ENCODE results near the gene EPC1.
A peak's percentile ranks its signal among the peaks of the same experiment; 100 is the strongest.
"Not testable (repeated sequence)": the region's sequence is repeated elsewhere in the genome, so short reads cannot be mapped to it uniquely, and the experiment has no call there.

Gene EPC1

DNA sequence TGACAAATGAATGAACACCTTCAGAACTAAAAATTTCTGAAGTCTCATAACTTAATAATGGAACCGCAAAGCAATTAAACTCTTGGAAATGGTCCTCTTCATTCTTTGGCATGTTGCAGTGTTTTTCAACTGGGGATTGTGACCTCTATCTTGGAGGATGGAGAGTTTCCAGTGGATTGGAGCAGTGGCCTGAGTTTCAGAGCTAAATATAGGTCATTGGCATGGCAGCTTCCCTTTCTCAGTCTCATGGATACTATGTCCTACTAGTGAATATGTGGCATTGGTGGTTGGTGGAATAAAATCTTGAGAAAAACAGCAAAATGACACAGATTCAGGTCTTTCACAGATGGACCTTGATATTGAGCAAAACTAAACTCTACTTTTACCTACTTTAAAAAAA is 24.1 kb upstream of the EPC1 start:
- DNase-seq (ENCODE audit: low read depth in 2 of 2): no peak

DNA sequence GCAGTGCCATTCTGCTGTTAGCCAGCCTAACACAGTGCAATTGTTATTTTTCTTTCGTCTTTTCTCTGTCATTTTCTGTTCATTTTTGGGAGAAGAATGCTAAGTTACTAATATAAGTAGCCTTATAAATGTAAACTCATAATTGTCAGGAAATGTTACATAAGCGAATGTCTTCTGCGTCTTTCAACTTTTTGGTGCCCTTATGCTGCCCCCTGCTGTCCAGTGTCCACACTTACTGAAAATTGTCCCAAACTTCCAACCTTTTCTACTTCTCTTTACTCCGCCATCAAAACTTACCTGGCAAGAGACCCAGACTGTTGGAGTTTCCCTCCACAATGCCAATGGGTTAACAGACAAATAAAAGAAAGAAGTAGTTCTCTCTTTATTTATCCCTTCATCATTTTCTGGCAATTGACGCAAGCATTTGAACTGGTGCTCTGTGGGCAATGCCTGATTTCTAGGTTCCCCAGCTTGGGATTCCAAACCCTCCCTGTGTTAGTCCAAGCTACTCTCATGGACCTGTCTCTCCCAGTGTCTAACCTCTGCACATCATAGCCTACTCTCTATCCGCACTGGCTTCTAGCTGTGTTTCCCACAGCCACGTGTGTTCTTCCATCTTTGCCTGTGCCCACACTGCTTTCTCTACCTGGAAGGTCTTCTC is 21.0 kb upstream of the EPC1 start:
- peak; percentile 63 to 64 for DNase-seq (ENCODE audit: low read depth in 2 of 2)

DNA sequence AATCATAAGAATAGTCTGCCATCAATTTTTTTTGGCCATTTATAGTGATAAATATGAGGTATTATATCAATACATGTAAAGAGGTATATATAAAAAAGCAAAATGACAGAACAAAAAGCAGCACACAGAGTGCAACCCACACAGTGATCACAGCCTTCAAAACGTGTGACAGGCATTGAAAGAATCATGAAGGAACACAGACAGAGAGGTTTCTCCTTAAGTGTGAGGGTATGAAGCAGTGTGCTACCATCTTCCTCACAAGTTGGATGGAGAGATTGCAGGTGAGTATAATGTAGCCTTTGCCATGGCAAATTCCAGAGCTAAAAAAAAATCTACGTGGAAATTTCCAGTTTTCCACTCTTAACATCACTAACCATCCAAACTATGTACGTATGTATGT is 19.6 kb upstream of the EPC1 start:
- no peak for DNase-seq (ENCODE audit: low read depth in 2 of 2)

DNA sequence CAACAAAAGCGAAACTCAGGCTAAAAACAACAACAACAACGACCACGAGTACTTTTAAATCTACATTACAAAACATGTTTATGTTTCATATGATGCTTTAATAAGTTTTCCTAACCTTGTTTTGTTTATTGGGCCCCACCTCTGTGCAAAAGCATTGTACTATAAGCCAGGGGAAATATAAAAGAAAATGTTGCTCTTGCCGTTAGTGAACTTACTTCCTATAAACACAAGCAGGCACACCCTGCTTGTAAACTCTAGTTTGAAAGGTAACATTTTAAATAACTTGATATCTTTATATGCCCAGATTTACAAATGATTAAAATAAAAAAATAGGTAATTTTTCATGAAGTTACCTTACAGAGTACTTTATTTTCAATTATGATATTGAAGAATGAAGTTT is 19.2 kb upstream of the EPC1 start:
- no peak for DNase-seq (ENCODE audit: low read depth in 2 of 2)

DNA sequence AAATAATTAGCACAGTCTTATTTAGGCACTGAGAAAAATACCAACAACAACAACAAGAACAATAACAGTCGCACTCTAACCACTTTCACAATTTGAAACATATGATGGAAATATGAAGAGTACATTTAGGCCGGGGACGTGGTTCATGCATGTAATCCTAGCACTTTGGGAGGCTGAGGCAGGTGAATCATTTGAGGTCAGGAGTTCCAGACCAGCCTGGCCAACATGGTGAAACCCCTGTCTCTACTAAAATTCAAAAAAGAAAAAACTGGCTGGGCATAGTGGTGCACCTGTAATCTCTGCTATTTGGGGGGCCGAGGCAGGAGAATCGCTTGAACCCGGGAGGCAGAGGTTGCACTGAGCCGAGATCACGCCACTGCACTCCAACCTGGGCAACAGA is 18.4 kb upstream of the EPC1 start:
- DNase-seq (ENCODE audit: low read depth in 2 of 2): not testable (repeated sequence)

DNA sequence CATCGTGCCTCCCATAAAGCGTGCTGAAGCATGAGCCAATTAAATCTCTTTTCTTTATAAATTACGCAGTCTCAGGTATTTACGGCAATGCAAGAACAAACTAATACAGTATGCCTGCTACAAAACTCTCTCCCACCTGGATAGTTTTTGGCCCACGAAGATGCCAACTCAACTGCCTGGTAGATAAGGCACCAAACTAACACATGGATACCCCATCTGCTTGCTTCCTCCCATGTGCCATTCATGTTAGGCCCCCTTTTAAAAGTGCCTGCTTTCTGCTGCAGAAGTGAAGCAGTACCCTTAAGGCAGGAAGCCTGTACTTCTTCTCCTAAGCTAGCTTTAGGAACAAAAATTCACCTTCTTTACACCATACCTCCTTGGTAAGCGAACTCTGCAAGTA is 15.6 kb upstream of the EPC1 start:
- DNase-seq (ENCODE audit: low read depth in 2 of 2): no peak

DNA sequence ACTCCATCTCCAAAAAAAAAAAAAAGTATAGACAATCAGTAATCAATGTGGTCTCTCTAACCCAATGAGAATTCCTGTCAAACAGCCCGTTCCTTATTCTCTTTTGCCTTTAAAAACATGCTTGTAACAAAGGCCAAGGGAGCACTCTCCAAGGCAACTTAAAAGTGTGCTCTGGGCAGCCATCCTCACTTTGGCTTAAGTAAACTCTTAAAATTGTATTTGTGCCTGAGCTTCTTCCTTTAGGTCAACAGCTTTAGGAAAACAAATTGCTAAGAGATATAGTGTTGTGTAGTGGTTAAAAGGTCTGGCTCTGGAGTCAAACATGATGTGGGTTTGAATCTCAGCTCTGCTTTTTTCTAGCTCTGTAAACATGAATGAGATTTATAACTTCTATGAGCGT is 13.9 kb upstream of the EPC1 start:
- no peak for DNase-seq (ENCODE audit: low read depth in 2 of 2)

DNA sequence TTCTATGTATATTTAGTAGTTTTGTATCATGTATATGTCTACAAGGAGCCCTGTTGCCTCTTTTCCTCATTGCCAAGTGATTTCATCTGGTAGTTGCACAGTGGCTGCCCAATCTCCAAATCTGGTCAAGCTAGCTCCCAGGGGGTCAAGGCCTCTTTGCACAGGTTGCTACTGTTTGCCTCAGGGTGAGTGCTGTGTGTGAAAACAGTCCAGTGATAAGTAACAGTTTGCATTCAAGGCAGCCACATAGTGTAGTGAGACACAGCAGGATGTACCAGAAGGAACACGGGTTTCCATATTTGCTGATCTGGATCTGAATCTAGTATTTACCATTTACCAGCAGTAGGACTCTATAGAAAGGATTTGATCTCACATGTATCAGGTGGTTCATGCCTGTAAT is 13.3 kb upstream of the EPC1 start:
- no peak for DNase-seq (ENCODE audit: low read depth in 2 of 2)

DNA sequence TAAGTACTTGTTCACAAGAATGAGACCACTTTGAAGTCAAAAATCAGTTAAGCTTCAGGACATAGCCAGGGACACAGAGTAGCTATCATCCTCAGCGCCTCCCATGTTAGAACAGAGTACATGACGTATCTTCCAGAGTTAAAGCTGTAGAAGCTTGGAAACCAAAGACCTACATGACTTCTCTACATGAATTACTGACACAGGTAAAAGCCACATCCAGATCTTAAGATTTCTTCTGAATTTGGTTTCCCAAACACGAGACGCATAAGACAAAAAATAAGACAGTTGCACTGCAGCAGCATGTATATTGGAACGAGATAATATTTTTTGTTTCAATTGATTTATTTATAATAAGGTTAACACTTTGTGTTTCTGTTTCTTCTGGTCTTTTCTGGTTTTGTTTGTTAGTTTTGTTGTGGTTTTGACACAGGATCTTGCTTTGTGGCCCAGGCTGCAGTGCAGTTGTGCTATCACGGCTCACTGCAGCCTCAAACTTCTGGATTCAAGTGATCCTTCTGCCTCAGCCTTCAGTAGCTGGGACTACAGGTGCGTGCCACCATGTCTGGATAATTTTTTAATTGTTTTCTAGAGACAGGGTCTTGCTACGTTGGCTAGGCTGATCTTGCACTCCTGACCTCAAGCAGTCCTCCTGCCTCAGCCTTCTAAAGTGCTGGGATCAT is 10.2 kb upstream of the EPC1 start:
- DNase-seq (ENCODE audit: low read depth in 2 of 2): no peak

DNA sequence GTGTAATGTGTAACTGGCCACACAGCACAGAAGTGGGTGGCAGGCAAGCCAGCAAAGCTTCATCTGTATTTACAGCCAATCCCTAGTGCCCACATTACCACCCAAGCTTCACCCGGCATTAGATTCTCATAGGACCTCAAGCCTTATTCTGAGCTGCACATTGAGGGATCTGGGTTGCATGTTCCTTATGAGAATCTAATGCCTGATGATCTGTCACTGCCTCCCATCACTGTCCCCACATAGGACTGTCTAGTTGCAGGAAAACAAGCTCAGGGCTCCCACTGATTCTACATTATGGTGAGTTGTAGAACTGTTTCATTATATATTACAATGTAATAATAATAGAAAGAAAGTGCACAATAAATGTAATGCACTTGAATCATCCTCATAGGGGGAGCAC is 7.7 kb upstream of the EPC1 start:
- not testable (repeated sequence) for DNase-seq (ENCODE audit: low read depth in 2 of 2)

DNA sequence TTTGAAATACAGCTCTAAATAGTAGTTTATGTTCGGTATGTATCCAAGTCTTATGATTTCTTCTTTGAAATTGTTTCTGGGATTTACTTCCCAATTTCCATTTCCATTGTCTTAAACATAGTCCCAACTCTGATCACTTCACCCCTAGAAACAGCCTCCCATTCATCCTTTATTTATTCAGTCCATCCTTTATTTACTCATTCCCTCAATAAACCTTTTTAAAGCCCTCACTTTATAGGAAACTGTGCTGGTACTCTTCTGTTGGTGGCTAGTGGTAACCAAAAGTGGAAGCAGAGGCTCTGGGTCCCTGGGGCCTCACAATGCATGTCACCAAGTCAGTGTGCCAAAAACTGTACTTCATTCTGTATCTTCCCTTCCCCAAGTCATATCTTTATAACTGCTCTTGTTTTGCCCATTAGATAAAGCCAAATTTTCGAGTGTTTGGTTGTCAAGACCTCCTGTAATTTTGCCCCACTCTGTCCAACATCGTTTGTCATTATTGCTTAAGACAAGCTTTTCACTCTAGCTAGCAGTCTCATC is 3.9 kb upstream of the EPC1 start:
- no peak for DNase-seq (ENCODE audit: low read depth in 2 of 2)

DNA sequence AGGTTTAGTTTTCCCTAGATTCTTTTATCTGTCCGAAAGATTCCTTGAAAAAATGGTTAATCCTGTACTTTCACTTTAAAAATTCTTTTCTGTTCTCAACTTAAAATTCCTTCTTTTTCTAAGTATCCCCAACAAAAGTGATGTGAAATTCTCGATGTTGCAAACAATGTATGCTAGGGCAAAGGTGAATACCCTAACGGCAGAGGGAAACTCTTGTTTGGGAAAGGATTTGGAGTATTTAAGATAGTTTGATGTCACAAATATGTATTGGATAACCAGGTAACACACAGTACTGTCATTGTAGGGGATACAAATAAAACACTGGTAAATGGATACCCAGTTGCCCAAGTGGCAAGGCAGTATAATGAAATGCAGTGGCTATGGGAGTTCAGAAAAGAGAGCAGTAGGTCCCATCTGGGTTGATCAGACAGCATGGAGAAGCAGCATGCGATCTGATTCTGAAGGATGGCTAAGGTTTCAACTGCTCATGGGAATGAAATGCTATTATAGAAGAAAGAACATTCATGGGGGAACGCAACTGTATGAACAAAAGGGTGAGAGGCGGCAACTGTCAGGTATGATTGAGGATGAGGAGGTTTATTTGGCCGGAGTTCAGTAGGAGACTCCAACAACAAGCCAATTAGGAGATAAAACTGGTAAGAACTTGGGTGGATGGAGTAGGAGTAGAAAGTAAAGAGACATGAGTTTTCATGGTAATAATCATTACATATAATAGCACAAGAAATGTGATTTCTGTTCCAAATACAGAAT is 3.2 kb upstream of the EPC1 start:
- DNase-seq (ENCODE audit: low read depth in 2 of 2): no peak

DNA sequence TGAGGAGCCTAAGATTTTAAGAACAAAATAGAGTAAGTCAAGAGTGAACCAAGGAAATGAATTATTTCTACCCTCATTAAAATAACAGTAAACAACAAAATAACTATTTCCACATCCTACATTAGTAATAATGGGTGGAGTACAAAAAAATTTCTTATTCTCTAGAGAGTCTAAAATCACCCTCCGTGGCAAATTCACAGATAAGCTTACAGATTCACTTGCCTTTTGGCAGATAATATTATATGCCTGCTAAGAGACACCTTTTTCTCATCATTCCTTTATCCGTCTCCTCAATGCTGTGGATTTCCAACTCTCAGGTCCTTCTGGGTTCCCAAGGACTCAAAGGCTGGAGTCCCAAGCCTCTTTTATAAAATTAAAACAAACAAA is 2.2 kb upstream of the EPC1 start:
- no peak for DNase-seq (ENCODE audit: low read depth in 2 of 2)

DNA sequence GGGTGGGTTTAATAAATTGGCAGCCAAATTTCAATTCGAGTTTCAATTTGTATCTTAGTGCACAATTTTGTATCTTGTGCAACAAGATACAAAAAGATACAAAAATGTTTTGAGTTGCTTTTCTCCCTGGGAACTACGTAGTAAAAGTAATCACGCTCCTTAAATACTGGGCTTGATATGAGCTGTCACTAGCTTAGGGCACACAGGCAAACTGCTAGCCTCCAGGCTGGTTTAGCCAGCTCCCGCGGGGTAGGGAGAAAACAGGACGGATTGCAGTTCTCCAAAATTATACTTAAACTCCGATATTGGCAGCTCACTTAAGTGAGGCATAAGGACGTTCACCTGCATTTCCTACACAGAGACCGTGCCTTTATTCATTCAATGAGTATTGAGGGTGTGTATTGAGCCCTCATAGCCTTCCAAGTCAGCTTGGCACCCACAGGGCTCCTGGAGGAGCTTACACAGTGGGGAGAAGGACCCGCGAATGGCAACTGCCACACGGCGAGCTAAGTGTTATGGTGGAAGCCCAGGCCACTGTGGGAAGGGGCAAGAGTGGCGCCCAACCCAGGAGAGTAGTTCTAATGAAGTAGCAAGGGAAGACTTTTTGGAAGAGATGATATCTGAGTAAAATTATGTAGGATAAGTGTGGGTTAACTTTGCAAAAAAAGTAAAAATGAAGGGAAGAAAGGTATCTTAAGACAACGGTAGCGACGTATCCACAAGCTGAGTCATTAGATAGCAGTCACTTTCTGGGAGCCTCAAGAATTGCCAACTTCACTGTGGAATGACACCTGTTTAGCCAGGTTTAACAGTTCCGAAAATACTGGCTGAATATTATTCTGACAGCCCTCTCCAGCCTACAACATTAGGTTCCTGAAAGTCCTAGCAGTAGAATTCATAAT is 1.6 kb upstream of the EPC1 start:
- DNase-seq (ENCODE audit: low read depth in 2 of 2): no peak

DNA sequence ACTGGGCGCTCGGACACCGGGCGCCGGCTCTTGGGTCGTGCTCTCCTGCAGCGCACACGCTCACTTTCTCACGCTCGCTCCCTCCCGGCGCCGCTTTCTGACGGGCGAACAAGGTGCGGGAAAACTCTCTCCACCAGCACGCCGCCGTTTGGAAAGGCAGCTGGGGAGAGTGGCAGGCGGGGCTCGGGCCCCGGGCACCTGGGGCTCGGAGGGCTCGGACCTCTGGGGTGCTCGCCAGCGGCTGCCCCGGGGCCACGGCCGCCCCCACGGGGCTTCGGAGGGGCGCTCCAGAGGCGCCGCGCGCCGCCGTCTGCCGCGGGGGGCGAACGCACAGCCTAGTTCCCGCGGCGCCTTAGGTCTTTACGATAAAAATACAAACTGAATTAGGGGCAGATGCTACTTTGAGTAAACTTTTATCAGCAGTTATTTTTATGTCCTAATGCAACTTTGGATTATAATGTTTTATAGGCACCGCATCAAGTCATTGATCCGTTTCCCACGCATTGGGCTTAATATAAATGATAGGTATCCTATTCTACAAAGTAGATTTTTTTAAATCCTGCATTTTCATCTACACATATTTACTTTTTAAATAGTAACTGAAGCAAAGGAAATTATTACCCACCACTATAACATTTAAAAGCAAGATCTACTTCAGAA is 535 bp upstream of the EPC1 start:
- no peak for DNase-seq (ENCODE audit: low read depth in 2 of 2)

DNA sequence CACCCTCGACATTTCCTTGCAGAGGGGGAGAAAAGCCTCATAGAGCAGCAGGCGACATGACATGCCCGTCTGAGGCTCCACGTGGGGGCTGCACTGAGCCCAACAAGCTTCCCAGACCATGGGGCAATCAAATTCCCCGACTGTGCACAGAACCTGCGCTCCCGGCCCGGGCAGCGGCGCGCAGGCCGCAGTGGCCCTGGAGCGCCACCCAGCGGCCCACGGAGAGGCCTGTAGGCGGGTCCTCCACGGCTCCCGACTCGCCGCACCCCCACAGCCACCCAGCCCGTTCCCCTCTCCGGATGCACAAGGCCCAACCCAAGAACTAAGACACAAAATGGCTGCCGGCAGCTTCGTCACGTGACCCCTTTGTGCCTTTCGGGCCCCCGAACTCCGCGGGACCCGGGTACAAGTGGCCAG is 816 bp downstream of the EPC1 start:
- DNase-seq (ENCODE audit: low read depth in 2 of 2): peak; percentile 91 to 96

DNA sequence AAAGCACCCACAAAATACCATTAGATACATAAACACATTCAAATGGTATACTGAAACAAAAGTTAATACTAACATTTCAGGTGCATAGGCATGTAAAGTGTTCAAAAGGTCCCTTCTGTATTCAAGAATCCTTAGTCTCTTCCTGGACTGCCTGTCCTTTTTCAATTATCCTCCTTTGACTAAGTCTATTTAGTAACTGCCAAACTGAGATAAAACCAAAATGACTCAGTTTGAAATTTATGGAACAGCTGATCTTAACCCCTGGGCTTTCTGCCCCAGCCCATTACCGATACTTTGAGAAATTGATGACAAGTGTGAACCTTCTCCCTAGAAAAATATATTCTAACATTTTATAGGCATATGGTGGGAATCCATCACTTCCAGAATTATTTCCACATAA is 5.4 kb downstream of the EPC1 start:
- no peak for DNase-seq (ENCODE audit: low read depth in 2 of 2)

DNA sequence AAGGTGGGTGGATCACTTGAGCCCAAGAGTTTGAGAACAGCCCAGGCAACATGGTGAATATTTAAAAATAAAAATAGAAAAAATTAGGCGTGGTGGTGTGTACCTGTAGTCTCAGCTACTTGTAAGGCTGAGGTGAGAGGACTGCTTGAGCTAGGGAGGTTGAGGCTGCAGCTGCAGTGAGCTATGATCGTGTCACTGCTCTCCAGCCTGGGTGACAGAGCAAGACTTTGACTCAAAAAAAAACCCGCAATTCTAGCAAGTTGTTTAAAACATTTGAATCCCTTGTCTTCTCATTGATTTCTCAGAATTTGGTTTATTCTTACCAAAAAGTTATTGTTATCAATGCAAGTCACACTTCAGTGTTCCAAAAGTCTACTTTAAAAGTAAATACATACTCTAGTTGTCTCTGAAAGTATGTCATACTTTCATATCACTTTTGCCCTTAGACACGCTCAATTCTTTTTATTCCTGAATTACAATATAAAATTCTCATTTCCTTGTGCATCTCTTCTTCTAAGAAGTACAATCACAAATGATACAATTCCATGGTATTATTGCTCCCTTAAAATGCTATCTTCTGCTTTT is 6.3 kb downstream of the EPC1 start:
- no peak for DNase-seq (ENCODE audit: low read depth in 2 of 2)

DNA sequence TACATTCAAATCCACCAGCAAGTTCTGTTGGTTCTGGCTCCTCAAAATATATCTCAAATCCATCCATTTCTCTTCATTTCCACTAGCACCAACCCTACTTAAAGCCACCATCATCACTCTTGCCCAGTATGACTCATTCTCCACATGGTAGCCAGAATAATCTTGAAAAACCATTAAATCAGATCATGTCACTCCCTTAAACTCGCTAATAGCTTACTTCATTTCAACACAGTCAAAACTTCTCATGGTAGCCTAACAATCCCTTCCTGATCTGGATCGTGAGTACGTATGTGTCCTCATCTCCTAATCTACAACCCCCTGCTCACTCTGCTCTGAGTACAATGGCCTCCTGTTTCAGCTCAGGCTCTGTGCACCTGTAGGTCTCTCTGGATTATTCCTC is 8.7 kb downstream of the EPC1 start:
- DNase-seq (ENCODE audit: low read depth in 2 of 2): no peak

DNA sequence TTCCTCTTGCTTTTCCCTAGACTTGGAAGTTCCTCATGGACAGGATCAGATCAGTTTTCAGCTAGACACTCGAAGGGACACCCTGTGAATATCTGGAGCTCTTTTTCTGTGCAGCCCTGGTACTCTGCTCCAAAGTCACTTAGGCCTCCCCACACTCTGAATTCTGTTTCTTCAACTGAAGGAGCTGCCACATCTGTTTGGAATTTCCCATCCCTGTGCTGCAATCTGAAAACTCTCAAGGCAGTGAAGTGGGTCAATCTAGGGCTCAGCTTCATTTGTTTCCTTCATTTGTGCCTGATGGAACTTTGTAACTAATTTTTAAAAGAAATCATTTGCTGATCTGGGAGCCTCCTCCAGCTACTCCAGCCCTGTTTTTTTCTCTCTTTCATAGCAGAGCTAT is 9.6 kb downstream of the EPC1 start:
- DNase-seq (ENCODE audit: low read depth in 2 of 2): no peak

DNA sequence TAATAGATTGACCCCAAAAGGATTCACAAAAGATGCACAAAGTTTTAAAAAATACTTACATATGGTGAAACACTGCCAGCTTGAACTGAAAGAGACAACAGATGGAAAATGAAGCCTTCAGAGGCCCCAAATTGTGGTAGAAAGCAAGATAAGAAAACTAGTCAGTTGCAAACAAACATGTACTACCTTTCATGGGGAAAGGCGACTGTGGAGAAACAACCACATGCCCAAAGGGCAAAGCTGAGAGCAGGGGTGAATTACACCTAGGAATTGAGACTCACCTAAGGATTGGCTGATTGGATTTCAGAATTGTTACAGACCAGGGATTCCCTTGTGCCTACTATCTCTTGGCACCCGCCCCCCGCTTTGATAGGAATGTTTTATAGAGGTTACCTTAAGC is 13.1 kb downstream of the EPC1 start:
- DNase-seq (ENCODE audit: low read depth in 2 of 2): no peak
